ENCODE measurements around the gene CCL27.

CCL27 gene

DNA sequence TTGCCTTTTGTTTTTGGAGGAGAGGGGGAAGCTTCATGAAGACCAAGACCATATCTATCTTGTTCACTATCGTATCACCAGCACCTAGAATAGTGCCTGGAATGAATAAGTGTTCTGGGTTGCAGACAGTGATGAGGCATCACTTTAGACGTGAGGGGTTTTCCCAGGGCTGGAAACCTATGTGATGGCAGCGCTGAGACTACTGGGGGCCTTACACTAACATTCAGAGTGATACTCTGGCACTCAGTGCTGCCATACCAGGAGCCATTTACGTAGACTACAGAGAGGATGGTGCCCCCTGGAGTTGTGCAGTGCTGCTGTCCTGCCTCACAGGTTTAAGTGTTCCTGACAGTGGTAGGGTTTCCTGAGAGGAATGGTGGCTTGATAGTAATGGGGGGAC, 21.7 kb upstream of the CCL27 start:
- no peak for DNase-seq

DNA sequence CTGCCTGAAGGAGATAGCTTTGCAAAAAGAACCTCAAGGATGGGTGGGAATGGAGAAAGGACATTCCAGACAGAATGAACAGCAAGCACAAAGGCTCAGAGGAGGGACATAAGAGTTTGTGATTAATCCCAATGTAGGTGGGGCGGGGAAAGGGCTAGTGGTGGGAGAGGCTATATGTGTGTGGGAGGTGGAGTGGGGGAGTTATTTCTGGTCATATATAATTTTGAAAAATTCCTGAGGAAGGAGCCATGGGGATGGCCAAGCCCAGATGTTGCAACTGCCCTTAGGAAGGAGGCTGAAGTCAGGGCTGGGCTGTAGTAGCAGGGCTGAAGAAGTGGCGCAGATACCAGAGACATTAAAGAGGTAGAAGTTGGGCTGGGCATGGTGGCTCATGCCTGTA, 13.4 kb upstream of the CCL27 start:
- no peak for DNase-seq

DNA sequence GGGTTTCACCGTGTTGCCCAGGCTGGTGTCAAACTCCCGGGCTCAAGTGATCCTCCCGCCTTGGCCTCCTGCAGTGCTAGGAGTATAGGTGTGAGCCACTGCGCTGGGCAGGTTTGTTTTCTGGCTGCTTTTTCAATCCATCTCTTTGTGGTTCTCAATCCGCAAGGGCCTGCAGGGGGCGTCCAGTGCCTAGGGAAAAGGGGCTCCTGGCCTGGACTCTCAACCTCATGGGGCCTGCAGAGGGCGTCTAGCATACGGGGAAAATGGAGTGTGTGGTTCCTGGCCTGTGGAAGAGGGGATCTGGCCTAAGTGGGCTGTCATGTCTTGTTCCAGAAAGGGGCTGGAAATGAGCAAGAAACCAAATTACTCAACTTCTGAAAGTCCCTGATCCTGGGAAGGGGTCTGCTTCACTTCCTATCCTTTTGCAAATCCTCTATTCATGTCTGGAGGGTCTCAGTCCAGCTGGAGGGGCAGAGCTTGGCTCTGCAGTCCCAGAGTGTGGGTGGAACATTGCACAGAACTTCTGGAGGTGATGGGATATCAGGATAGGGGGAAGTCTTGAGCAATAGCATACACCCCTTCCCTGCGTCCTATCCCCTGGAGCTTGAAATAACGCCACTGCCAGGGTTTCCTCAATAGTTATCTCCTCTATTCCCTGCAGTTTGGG, 12.7 kb upstream of the CCL27 start:
- DNase-seq = peak; percentile 54 to 60

DNA sequence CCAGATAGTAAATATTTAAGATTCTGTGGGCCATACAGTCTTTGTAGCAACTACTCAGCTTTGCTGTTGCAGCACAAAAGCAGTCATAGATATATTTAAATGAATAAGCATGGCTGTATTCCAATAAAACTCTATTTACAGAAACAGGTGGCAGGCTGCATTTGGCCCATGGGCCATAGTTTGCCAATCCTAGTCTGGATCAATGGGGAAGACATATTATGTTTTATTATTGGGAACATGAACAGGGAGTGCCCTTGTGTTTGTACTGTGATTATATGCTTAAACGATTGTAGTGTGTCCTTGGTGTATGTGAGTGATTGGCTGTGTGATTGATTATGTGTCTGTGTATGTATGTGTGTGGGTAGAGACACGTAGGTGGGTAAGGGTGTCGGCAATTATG, 12.0 kb upstream of the CCL27 start:
- DNase-seq = no peak

DNA sequence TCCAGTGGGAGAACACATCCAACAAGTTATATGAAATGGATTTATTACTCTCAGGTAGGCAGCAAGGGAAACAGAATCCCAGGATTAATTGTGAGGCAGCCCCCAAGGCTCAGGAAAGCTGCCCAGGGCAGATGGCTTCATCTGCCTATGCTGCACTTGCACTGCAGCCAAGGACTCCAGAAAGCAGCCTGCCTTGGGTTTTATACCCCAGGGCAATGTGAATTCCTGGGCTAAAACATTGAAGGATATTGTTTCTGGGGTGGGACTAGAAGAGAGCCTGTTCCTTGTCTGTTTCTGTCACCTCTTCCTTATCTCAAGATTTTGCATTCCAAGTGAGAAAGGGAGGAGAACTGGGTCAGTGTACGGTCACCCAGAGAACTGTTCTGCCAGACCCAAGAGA, 8.8 kb upstream of the CCL27 start:
- no peak for DNase-seq

DNA sequence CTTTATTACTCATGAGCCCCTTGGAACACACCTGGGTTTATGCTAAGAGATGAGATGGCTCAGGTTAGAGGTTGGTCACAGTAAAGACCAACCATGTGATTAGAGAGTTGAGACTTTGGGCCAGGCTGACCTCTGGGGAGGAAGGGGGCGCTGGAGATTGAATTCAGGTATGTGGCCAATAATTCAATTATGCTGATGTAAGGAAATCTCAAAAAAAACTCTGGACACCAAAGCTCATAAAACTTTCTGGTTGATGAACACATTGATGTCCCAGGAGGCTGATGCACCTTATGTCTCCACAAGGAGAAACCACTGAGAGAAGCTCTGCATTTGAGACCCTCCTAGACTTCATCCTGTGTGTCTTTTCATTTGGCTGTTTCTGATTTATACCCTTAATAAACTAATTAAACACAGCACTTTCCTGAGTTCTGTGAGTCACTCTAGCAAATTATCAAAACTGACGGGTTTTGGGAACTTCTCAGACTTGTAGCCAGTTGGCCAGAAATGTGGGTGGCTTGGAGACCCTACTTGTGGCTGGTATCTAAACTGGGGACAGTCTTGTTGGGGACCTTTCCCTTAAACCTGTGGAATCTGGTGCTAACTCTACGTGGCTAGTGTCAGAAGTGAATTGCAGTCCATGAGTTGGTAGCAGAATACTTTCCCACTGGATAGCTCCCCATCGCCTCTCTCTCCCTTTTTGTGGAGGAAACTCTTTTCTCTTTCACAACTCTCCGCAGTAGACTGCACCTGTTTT, 7.5 kb upstream of the CCL27 start:
- no peak for DNase-seq

DNA sequence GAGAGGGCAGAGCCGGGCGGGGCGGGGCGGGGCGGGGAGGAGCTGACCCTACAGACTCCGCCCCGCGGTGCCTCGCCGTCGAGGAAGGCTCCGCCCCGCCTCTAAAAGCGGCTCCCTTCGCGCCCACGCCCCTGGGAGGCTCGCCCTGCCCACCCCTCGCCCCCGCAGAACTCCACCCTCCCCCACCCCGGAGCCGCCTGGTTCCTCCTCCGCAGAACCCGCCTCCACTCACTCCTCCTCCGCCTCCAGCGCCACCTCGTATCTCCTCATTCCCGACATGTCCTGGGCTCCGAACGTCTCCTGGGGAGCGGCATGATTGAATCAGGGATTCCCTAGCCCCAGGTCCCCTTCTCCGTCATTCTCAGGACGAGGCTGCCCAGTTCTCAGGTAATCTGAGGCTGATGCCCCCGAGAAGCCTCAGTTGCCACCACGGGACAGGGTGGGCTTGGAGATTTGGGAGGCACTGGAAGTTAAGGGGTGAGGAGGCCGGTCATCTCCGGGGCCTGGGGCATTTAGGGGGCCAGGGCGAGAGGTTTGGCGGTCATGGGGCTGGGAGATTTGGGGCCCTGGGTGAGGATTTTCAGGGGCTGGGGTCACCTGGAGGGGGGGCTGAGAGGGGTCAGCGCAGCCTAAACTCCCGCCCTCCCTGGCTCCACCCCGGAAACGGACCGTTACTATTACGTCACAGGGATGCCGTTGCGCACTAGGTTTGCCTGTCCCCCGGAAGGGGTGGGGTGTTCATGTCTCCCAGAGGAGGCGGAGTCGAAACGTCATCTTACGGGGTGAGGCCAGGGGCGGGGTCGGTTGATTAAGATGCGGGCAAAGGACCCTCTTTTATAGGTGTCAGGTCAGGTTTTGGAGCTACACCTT, 3.2 kb upstream of the CCL27 start:
- peak; percentile 93 to 94 for DNase-seq

DNA sequence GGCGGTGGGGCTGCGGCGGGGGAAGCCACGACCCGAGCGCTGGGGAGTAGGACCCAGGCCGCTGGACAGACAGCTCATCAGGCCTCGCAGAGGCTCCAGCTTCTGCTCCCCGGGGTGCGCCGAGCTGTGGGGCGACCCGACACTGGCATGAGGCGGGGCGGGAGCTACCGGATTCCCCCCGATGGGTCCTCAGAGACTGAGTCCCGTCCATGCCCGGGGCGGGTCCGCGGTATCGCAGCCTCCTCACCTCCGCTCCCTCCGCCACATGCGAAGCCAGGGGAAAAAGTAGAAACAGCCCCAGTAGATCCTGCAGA, 2.6 kb upstream of the CCL27 start:
- DNase-seq = no peak

DNA sequence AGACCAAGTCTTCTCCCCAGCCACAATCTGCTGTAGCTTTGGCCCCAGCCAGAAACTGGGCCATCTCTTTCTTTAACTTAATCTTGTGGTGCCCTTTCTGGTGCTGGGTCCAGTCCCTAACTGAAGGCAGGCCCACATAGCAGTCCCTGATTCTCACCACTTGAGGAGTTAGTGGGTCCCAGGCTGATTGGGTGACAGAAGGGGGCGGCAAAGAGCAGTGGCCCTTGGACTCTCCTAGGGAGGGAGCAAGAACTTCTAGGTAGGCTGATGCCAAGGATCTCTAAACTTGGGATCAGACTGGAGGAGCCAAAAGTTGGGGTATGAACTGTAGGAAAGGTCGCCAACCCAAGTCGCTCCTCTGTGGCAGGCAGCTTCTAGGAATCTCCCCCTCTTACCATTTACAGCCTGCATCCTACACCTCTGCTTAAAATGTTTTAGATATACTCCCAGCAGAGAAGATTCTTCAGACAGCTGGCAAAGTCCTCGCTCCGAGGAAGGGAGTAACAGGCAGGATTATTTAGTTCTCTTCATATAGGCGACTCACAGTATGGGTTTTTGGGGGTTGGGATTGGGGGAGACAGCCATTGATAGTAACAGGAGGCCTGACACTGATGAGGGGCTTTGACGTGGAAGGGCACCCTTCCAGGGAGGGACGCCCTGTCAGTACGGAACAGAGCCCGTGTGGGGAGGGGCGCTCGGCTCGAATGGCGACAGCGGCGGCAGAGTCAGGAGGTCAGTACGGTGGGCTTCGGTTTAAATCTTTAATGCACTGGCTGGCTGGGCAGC, 2.0 kb upstream of the CCL27 start:
- peak; percentile 78 to 84 for DNase-seq

DNA sequence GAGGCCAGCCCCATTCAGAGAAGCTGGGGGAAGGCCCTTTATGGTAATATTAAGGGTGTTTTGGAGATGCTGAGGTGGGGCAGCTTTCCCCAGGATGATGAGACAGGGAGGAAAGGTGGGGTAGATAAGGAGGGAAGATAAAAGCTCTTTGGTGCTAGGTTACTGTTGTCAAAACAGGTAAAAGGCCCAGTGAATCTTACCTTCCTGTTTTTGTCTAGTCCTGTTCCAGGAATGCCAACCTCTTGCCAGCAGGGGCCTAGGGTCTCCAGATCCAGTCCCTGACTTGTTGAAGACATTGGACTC, 797 bp upstream of the CCL27 start:
- peak; percentile 50 to 82 for DNase-seq

DNA sequence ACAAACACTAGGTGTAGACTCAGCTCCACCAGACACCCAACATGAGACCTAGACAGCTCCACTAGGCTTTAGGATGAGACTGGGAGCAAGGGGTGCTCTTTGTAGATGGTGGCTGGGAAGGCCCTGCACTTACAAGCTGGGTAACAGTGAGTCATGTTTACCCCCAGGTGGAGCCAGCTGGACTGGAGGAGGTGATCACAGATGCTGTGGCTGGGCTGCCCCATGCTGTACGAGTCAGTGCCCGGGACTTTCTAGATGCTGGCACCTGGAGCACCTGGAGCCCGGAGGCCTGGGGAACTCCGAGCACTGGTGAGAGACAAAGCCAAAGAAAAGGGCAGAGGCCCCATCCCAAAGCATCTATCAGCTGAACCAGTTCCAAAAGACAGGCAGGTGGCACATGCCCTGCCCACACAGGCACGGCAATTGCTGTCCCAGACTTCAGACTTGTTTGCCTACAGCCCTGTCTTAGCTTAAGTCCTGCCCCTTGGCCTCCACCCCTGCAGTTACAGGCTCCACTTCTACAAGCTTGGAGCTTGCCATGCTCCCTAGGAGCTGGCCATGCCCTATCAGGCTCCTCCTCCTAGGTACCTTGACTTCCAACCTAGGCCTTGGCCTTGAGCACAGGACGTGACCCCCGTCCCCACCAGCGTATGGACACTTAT, 2.7 kb downstream of the CCL27 start:
- no peak for DNase-seq

DNA sequence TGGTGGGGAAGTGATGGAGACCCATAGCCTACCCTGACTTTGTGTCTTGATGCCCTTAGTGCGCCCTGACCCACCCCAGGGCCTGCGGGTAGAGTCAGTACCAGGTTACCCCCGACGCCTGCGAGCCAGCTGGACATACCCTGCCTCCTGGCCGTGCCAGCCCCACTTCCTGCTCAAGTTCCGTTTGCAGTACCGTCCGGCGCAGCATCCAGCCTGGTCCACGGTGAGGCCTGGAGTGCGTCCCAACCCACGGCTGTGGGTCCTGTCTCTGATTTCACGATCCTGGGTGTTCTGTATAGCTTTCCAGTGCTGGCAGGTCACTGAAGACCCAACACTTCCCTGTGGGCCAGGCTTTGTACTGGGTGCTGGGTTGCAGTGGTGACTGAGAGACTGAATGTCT, 4.0 kb downstream of the CCL27 start:
- no peak for DNase-seq

DNA sequence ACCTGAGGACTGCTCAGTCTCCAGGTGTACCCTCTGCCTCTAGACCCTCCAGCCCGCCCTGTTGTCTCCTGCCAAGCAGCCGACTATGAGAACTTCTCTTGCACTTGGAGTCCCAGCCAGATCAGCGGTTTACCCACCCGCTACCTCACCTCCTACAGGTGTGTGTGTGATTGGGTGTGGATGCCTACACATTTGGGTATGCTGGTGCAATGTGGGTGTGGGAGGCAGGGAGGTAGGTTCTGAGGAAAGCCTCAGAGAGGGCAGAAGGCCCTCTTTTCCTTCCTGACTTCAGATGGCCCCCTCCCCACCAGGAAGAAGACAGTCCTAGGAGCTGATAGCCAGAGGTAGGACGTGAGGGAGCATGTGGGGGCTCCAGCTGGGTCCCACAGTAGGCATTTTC, 5.5 kb downstream of the CCL27 start:
- no peak for DNase-seq

DNA sequence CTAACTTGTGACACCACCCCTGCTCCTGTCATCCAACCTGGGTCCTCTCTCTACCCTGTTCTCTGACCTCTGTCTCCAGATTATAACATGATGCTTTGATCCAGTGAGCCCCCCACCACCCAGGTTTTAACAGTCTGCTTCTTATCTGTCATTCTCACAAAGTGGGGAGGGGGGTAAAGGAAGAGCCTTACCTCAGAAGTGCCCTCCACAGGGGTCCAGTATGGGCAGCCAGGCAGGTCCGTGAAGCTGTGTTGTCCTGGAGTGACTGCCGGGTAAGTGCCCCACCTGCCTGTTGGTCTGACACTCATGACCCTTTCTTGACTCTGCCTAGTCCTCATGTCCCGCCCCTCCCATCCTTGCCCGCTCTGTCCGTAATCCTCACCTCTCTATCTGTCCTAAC, 7.1 kb downstream of the CCL27 start:
- DNase-seq = no peak

DNA sequence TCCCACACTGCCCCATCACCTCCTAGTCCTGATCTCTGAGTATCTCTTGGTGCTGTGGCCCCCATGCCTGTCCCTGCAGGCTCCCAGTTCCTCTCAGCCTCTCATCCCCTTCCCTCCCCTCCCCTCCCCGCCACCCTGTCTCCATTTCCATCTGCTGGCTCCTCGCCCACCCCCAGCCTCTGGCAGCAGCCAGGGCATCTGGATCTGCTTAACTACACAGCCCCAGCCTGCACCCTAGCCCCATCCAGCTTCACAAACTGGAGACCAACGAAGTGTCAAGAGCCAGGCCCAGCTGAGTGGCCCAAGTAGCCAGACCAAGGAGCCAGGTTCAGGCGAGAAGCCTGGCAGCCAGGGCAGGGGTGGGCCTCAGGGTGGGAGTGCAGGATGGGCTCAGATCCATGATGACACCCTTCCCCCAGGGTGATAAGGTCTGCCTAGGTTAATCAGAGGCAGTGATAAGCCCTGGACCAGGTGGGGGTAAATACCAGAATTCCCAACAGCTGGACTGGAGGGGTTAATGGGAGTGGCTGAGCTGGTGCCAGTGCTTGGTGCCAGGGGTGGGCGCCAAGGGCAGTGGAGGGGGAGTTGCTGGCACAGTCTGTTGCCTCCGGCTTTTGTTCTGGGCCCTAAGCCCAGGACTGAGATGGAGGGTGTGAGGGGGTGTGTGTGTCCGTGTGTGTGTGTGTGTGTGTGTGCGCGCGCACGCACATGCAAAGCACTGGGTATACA, 8.0 kb downstream of the CCL27 start:
- no peak for DNase-seq

DNA sequence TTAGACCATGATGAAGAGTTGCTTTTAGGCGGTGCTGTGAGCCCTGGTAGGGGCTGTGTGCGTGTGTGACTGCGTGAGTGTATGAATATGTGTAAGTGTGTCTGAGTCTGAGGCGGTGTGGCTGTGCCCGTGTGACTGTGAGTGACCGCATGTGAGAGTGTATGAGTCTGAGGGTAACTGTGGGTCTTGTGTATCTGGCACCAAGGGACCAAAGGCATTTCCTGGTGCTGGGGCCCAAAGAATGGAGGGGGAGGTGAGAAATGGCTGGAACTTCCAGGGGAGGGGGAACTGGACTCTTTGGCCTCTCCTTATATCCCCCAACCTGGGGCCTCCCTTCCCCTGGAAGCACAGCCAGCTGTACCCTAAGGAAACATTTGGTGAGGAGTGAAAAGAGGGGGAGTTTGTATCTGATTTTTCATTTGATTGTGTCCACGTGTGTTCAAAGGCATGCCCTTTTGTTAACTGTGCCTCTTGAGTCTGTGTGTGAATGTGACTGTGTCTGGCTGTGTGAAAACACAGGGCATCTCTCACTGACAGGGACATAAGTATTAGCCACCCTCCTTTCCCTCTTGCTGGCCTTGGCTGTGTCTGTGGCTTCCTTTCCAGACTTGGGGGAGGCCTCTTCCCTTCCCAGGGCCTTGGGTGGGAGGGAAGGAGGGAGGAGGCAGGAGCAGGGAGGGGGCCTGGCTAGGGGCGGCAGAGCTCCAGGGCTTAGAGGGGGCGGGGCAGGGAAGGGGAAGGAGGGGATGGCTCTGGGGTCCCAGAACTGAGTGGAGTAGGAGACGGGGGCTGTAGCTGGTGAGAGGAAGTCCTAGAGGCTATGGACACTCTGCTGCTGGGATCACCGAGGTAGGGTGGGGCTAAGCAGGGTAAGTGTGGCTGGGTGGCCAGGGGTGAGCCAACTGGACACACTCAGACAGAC, 9.0 kb downstream of the CCL27 start:
- DNase-seq = no peak

DNA sequence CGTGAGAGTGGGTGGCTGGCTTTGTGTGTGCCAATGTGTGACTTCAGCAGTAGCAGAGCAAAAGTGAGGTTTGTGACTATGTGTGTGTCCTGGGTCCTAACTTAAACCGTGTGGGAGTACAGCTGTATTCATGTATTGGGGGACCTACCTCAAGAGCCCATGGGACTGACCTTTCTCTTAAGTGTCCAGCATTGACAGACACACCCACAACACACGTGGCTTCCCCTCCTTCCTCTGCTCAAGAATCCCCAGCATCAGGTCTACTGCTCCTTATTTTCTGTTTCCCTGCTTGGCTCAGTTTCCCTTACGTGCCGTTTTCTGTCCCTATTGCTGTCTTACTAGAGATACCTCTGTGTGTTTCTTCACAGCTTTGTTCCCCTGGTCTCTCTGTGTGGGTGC, 9.9 kb downstream of the CCL27 start:
- no peak for DNase-seq

DNA sequence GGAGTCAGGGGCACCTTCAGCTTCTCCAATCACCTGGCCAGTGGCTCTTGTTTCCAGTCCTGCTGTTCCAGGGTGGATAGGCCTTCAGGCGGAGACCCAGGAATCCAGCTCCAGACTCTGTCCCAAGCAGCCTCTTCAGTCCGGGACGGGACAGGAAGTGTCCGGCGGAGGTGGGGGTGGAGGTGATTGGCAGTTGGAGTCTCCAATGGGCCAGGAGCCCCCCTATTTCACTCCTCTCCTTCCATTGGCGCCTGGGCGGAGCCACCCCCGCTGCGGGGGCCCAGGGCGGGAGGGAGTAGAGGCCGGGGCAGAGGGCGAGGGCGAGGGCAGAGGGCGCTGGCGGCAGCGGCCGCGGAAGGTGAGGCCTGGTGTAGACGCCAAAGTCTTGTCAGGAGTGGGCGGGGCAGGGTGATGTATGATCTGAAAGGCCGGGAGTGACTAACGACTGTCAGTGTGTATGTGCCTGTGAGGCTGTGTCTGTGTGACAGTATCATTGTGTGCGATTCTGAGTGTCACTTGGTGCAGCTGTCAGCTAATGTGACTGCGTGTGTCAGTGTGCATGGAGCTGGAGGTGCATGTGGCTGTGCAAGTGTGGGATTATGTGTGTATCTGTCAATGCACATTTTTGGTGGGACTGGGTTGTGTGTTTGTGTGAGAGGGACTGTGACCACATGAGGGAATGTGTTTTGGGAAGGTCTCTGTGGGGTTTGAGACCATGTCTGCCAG, 10.4 kb downstream of the CCL27 start, which contains the start of gene IL11RA:
TSS of gene IL11RA (plus strand) at position 310 of the 726 bp plus-strand sequence. CDS start 3,033 bp downstream, outside the sequence.
- DNase-seq = peak in 1 of 2 donors; percentile 28

DNA sequence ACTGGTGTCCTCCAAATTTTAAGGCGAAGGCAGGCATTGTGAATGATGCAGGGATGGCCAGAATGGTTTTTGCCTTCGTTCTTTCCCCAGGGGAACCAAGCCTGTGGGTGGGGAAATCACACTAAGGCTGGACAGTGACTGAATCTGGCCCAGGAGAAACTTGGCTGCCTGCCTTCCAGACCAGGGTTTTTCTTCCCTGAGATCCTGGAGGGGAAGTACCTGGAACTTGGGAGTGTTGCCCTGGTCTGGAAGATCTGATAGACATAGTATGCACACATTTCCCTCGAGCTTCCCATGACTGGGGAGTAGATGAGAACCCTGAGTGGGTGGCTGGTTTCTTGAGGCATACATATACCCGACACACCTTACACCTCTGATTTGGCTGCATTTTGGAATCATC, 11.1 kb downstream of the CCL27 start:
- DNase-seq = no peak

DNA sequence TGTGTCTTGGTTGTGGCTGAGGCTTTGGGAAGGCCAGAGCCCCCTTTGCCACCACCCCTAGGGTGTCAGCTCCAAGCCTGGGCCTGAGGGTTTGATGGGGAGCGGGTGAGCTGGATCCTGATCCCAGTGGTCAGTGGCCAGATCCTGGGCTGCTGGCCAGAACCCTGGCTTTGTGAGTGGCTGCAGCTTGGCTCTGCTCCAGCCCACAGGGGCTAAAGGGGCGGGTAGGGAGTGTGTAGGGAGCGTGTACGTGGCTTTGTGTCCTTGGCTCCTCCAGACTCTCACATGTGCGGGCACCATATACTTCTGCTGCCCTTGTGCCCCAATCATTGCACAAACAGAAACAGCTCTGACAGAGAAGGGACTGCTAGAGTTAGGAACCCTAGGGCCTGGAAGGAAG, 11.6 kb downstream of the CCL27 start:
- no peak for DNase-seq
